ENCODE measurements around the gene SEC61G. TPM values are rescaled to one million over a fixed set of nuclear protein-coding genes. Genes with fewer than 3 reads are reported as not detected.

Gene SEC61G
- polyA plus RNA-seq, 5 donors, result 157 to 186 (median 166) TPM

DNA sequence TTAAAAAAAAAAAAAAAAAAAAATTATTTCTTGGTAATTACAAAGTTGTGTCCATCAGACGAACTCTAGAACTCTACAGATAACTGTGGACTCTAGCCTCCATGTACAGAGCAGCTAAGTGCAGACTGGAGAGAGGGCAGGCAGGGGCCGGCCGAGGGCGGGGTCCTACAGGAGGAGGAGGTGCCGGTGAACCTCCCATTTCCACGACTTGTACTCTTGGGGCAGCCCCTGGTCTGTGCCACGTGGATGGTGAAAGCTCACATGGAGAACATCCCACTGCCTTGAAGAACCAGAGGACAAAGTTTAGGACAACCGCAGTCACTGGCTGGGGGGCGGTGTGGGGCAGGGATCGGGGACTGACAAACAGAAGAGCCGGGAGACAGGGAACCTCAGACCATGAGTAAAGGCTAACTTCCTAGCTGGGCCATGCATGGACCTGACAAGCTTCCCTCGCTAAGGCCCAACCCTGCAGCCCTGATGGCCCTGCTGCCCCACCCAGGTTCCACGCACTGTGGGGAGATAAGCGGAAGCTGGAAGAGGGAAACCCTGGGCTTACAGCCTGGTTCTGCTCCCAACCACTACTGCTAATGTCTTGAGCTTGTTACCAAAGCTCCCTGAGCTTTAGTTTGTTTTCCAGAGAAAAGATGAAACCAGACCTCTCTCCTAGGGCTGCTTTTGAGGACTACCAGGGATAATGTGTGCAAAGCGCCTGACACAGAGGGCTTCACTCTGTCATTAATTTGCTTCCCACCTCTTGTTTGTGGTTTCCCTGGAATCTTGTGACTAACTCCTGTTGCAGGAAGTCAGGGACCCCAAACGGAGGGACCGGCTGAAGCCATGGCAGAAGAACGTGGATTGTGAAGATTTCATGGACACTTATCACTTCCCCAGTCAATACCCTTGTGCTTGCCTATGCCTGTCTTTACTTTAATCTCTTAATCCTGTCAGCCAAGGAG lies 16.1 kb upstream of the SEC61G start:
- no peak for DNase-seq

DNA sequence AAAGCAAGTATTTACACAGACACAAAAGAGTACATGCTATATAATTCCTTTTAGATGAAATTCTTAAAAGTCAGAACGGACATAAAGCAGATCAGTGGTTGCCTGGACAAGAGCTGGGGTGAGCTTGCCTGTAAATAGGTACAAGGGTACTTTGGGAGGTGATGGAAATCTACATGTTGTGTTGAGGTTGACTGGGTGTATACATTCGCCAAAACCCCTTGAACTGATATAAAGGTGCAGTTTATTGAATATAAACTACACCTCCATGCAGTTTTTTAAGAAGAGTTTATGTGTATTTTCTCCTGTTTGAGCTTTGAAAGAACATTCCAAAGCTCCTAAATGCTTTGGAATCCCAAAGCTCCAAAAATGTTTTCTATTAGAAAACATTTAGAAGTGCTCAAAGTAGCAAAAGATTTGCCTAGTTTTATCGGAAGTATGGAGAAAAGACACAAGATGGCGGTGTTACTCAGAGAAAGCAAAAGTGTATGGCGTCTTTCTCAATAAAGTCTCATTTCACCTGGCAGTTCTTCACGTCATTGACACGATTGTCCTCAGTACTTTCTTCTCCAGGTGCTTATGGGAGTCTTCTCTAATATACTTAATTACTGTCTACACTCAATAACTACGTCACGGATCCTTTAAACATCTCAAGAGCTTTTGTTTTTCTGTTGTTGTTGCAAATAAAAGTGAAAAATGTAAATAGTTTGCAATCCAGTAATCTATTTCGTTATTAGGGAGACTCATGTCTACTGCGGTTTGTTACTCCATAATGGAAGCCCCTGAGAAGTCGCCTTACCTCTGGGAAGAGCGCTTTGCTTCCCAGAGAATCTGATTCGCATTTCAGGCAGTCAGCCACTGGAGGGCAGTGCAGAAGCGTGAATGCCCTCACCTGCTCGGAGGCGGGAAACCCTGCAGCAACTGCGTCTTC lies 14.7 kb upstream of the SEC61G start:
- DNase-seq, result peak; percentile 72 to 83

DNA sequence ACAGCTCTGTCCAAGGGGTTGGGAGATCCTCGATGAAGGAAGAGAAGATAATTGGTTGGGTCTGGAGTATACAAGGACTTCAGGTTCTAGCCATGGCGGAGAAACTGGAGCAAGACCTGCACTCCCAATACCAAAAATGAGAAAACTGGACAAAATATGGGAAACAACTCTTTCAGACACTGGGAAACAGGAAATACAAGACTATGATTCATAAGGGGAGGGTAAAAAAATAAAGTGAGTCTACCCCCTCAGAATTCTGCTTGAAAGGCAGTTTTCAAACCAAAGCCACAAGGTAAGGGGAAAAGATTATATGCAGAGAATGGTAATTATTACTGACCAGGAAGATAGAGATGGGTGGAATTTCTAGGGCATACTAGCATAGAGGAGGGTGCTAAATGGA lies 10.2 kb upstream of the SEC61G start:
- DNase-seq, result no peak

DNA sequence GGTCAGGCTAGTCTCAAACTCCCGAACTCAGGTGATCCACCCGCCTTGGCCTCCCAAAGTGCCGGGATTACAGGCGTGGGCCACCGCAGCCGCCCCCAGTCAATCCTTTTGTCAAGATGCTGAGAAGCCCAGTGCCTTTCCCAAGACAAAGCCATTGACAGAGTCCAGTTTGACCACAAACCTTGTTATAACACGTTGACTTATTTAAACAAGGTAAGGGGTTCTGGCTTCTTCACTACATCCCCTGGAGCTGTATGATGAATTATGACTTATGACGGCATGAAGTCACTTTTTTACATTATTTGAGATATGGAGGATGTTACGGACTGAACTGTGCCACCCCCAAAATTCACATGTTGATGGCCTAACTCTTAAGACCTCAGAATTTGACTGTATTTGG lies 5.8 kb upstream of the SEC61G start:
- DNase-seq, result no peak

DNA sequence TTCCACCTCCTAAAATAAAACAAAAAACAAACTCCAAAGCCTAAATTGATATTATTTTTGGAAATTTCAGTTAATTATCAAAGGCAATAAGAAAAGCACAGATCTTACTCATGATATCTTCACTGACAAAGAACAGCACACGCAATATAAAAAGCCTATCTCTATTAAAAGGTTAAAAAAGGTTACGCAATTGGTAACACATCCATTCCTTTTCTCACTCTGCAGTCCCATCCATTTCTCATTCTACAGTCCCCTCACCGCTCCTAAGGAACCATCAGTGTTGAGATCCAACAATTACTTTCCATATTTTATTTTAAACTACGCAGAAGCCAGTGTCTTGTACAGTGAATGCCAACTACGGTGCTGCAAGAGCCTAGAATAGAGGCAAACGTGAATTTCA lies 1.3 kb downstream of the SEC61G start:
- DNase-seq, result no peak

DNA sequence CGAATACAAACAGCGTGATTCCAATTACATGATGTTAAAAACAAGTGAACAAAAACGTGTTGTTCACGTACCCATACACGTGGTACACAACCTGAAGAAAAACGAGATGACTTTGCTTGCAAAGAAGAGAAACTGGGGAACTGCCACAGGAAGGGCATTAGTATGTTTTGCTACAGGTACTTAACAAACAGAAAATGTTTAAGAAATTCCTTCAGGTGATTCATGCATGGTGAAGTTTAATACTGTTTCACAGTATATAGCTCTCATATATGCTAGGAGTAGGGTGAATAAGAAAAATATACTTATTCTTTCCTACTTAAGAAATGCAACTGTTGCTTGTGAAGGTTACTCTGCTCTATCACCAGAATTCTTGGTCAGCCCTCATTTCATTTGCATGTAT lies 9.8 kb downstream of the SEC61G start:
- DNase-seq, result no peak

DNA sequence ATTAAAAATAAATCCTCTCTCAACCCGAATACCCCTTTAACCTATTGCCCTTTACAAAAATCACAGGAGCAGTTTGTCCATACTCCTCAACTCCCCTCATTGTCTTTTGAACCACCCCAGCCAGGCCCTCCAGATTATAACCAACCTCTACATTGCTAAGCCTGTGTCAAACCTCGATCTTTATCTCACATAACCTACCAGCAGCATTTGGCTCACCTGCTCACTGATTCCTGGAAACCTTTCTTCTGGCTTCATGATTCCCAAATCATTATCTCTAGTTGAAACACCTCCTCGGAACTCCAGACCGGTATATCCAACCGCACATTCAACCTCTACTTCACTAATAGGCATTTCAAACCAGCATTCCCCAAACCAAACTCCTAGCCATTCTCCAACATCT lies 11.8 kb downstream of the SEC61G start:
- no peak for DNase-seq

DNA sequence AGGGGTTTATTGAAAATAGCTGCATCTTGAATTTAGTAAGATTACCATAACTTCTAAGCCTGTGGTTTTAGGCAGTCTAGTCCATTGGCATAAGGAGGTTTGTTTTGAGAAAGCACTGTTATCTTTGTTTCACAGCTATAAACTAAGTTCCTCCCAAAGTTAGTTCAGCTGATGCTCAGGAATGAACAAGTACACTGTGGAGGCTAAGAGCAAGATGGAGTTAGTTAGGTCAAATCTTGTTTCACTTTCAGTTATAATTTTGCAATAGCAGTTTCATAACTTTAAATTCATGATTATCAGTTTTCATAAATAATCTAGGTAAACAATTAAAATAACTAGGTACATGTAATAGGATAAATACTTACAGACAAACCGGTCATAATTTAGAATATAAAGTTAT lies 15.4 kb downstream of the SEC61G start:
- no peak for DNase-seq

DNA sequence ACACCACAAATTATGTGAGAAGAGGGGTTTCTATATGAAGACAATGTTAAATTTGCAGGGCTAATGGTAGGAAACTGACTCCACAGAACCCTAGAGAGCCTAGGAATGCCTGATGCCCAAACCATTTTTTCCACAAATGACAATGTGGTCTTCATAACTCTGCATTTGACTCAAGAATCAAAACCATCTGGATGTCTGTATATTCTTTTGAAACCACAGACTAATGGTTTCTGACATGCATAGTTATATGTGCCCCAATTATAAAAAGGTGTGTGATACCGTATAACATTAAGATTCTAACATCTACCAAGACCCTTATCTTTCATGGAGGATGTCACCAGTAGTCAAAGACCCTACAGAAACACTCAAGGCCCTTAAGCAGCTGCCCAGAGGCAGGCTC lies 20.3 kb downstream of the SEC61G start:
- DNase-seq, result no peak

DNA sequence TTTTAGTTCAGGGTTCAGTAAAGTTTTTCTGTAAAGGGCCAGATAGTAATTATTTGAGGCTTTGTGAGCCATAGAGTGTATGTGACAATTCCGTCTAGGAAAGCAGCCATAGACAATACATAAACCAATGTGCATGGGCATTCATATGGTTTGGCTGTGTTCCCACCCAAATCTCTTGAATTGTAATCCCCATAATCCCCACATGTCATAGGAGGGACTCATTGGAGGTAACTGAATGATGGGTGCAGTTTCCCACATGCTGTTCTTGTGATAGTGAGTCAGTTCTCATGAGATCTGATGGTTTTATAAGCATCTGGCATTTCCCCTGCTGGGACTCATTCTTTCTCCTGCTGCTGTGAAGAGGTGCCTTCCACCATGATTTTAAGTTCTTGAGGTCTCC lies 29.9 kb downstream of the SEC61G start:
- no peak for DNase-seq

DNA sequence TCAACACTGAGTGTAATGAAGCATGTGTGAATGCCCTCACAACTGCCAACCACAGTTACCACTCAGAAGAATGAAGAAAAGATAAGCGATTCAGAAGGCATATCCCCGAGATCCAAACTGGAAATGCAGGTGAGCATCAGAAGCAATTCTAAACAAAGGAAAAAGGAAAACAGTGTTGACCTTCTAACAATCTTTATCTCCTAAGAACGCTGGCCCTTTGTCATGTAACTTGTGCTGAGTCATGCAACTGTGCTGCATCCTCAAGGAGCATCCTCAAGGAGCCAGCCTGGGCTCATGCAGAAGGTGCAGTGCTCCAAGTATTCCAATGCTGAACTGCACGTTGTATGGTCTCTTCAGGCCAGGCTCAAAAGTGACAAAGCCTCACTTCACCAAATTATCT lies 30.6 kb downstream of the SEC61G start:
- DNase-seq, result no peak

DNA sequence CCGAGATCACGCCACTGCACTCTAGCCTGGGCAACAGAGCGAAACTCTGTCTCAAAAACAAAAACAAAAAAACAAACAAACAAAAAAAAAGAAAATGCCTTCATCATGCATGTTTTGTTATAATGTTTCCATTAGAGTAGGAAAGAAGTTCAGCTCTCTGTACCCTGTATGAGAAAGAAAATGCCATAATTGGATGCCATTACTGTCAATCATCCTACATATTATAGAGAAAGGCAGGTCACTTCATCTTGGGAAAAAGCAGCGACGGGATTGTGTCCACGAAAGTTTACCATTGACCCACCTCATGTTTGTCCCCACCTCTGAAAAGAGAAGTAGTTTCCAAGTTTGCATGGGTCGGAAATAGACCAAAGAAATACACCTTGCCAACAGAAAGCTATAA lies 33.8 kb downstream of the SEC61G start:
- DNase-seq, result no peak

DNA sequence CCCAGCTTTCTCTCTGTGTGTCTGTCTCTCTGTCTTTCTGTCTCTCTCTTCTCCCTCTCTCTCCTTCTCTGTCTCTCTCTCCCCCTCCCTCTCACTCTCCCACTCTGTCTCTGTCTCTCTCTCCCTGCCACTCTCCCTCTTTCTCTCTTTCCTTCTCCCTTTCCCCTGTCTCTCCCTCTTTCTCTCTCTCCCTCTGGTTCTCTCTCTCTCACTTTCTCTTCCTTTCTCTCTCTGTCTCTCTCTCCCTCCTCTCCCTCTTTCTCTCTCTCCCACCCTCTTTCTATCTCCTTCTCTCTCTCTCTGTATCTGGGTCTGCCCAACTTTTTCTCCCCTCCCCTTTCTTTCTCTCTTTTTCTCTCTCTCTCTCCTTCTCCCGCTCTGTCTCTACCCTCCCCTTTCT lies 36.5 kb downstream of the SEC61G start:
- DNase-seq, result no peak

DNA sequence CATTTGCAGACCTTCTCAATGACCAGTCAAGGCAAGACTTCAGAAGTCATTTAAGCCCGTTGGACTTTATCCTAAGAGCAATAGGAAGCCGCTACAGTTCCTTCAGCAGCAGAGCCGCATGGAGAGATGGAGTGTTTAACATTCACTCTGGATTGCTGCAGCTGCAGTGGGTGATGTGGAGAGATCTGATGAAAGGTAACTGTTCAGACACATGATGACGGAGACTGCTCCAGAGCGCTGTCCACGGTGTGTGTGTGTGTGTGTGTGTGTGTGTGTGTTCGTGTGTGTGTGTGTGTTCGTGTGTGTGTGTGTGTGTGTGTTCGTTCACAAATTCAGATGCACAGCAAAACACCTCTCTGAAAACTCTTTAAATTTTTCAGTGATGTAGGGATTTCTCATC lies 37.0 kb downstream of the SEC61G start:
- no peak for DNase-seq

DNA sequence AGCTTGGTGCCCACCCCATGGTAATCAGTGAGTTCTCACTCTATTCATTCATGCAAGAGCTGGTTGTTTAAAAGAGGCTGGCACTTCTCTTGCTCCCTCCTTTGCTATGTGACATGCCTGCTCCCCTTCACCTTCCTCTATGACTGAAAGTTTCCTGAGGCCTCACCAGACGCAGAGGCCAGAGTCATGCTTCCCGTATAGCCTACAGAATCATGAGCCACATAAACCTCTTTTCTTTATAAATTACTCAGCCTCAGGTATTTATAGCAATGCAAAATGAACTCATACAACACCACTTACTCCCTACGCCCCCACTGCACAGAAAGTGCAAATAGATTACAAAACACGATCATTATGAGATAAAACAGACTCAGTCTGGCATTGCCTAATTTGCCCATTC lies 39.0 kb downstream of the SEC61G start:
- no peak for DNase-seq

DNA sequence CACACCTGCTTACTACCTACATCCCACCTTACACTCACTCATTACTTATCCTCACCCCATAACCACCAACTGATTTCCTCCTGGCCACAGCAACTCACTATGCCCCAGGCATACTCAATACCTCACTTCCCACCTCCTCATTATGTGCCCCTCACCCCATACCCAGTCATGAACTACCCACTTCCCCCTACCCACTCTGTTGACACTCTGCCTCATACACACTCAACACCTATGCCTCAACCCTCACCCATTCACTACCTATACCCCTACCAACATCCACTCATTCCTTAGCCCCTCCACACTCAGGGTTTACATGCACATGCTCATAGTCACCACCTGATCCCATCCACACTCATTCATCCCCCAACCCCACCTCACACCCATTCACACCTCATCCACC lies 39.6 kb downstream of the SEC61G start:
- no peak for DNase-seq

DNA sequence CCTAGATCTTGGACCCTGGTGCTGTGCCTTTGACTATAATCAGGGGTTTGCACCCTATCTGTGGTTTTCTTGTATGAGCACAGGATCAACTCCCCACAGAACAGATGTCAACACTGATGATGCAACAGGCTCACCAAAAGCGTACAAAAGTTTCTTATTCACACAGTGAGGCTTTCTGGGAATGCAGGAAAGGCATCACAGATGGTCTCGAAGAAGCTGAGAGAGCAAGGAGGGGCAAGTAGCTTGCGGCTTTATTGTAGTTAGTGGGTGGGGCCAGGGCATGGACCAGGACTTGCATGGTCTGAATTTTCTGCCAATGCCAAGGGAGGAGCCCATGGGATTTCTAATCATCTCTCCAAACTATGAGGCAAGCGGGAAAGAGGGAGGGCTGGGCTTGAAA lies 46.2 kb downstream of the SEC61G start:
- no peak for DNase-seq

DNA sequence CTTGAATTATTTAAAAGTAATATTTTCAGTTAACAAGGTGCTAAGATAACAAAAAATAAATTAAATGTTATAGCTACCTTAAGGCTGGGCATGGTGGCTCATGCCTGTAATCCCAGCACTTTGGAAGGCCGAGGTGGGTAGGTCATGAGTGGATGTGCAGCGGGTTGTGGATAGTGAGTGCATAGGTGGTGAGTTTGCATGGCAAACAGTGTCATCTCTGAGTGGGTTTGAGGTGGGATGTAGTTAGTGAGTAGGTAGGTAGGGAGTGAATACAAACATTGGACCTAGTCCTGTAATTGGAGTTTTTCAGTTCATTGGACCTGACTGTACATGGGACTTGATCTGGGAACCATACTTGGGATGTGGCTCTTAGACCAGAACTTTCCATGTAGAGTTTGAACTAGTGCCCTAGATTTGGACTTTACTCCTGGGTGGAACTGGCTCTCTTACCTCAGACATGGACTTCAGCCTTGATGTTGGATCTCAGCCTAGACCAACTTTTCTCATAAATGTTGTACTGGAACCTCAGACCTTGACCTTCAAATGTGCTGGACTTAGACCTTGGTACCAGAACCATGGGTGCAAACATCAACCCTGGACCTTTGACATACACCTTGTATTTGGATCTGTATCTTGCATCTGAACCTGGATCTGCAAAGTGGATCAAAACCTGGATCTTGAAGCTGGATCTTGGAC lies 47.0 kb downstream of the SEC61G start:
- DNase-seq, result no peak

DNA sequence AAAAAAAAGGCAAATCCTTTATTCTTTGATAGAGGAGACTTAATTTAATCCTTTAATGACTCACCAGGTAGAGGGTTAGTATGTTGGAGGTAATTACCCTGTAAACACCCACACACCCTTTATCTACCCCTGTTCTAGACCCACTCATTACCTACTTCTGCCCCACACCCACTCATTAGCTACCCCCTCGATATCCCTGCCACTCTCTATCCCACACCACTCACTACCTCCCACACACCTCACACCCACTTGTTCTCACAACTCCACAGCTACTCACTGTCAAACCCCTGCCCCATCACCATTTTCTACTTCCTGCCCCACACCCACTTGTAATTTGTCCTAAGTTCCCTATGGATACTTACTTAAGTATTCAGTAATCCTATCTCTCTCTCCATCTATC lies 49.7 kb downstream of the SEC61G start:
- no peak for DNase-seq

DNA sequence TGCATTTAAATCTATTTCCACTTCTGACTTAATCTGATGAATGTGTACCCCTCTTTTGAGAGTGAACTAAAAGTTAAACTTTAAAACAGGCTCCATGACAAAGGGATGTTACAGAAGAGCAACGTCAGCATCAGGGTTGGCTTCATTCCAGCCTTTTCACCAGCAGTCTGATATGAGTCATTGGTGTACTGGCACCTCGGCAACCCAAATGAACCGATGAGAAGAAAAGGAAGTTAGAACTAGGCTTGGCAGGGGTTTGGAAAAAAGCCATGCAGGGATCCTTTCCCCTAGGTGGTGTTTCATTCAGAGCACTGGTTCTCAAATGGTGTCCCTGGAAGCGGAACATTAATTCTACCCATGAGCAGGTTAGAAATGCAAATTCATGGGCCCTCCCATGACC lies 53.6 kb downstream of the SEC61G start:
- no peak for DNase-seq

DNA sequence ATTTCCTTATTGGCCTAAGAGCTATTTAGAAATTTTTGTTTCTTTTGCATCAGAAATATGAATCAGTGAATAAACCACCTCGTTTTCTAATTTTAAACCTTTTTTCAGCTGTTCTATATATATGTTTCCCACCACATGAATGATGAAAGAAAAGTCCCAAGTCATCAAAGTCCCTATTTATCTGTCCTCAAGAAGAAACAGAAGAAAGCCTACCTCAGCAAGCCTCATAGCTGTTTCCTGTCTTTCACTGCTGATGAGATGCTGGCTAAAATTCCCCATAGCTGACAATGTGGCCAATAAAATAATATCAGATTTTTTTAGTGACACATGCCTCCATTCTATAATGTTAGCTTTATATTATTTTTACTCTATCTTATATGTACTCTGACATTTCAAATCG lies 54.2 kb downstream of the SEC61G start:
- no peak for DNase-seq

Data from right lung (tissue), 5 donors.